SK-N-SH (cell line): ENCODE measurements around the gene RBM15B.

Source experiments
- CTCF ChIP-seq: fragments of 200-600 bp; sonication (generic); IDR thresholded peaks from 2 replicates; pipeline ENCODE4 v1.6.1; 2017; ENCODE audit warnings: antibody characterized with exemption, mild to moderate bottlenecking, moderate library complexity
- GABPA ChIP-seq: IDR thresholded peaks from 2 replicates; pipeline ENCODE4 v1.4.0; 2012; ENCODE audit warnings: low read depth, mild to moderate bottlenecking
- JUND ChIP-seq: IDR thresholded peaks from 2 replicates; pipeline ENCODE4 v1.4.0; 2012
- SMC3 ChIP-seq: IDR thresholded peaks from 2 replicates; pipeline ENCODE4 v1.6.1; 2012; ENCODE audit warnings: low read depth, low read length, improper control_type of control experiment

- TF ChIP-seq SMC3 (no peak), CTCF (no peak), GABPA (no peak), JUND (no peak)
Observed at GRCh38 chr3:51441282-51442030, 50.4 kb downstream of the RBM15B start.
